Left hindlimb (tissue), 1 donor: ENCODE data around the gene OSBPL7.
"Not testable (repeated sequence)": the region's sequence is repeated elsewhere in the genome, so short reads cannot be mapped to it uniquely, and the experiment has no call there.

ENCODE experiments used
- DNase-seq: peaks from one replicate; pipeline ENCODE4 v3.0.0-alpha.2; 2018

The OSBPL7 gene

GRCh38 chr17:47803201-47803600, 18.4 kb downstream of the OSBPL7 start:
- no peak for DNase-seq

GRCh38 chr17:47802341-47803022, 19.1 kb downstream of the OSBPL7 start:
- DNase-seq = no peak

- DNase-seq = no peak
Measured at GRCh38 chr17:47801906-47802305, 19.7 kb downstream of the OSBPL7 start.

- no peak for DNase-seq
Measured at GRCh38 chr17:47801176-47801765, 20.3 kb downstream of the OSBPL7 start.

- DNase-seq = no peak
Measured at GRCh38 chr17:47800686-47801085, 20.9 kb downstream of the OSBPL7 start.

- DNase-seq = no peak
Measured at GRCh38 chr17:47797797-47798196, 23.8 kb downstream of the OSBPL7 start.

GRCh38 chr17:47792979-47793378, 28.6 kb downstream of the OSBPL7 start:
- DNase-seq = no peak

- DNase-seq = no peak
Measured at GRCh38 chr17:47792457-47792856, 29.1 kb downstream of the OSBPL7 start.

- DNase-seq = no peak
Measured at GRCh38 chr17:47791025-47791424, 30.6 kb downstream of the OSBPL7 start.

- no peak for DNase-seq
Measured at GRCh38 chr17:47789611-47790561, 31.7 kb downstream of the OSBPL7 start.

GRCh38 chr17:47785538-47786123, 36.0 kb downstream of the OSBPL7 start:
- no peak for DNase-seq

- no peak for DNase-seq
Measured at GRCh38 chr17:47781397-47781796, 40.2 kb downstream of the OSBPL7 start.

GRCh38 chr17:47778184-47778635, 43.4 kb downstream of the OSBPL7 start:
- DNase-seq = no peak

- DNase-seq = no peak
Measured at GRCh38 chr17:47776330-47777197, 45.0 kb downstream of the OSBPL7 start.

- DNase-seq = no peak
Measured at GRCh38 chr17:47774987-47775580, 46.5 kb downstream of the OSBPL7 start.

GRCh38 chr17:47774331-47774730, 47.3 kb downstream of the OSBPL7 start:
- no peak for DNase-seq

- DNase-seq = not testable (repeated sequence)
Measured at GRCh38 chr17:47773649-47774048, 47.9 kb downstream of the OSBPL7 start.

- no peak for DNase-seq
Measured at GRCh38 chr17:47763913-47764582, 57.5 kb downstream of the OSBPL7 start.

GRCh38 chr17:47762728-47763127, 58.9 kb downstream of the OSBPL7 start:
- no peak for DNase-seq

- DNase-seq = no peak
Measured at GRCh38 chr17:47760409-47761140, 61.0 kb downstream of the OSBPL7 start.
